Right lobe of liver (tissue), 4 donors: ENCODE results near the gene RGS6.

Experiments
- CTCF ChIP-seq, 4 donors: fragments of 200-600 bp in 3 of 4; fragments of 450-650 bp in 1 of 4; IDR thresholded peaks; one replicate each; pipeline versions ENCODE4 v1.5.1 to v1.8.0; 2016 to 2022; ENCODE audit warnings: antibody characterized with exemption in 4 of 4, mild to moderate bottlenecking in 2 of 4
- POLR2A ChIP-seq: fragments of 450-650 bp; IDR thresholded peaks from one replicate; pipeline ENCODE4 v1.6.1; 2017; ENCODE audit warnings: antibody characterized with exemption, mild to moderate bottlenecking
- donor health status: DM: no; HTN: no; CAD: no.
- donor health status: DM: no; HTN: no; CAD: no.
- donor health status: DM: no; HTN: yes; CAD: no.

GRCh38 chr14:72213424-72213823 lies 281.2 kb downstream of the RGS6 start:
- TF ChIP-seq CTCF (IDR thresholded peaks at IDR 0.05) (no peak), POLR2A (no peak)
